Measurements from ENCODE around the gene GCC2. TPM values are rescaled to one million over a fixed set of nuclear protein-coding genes. Genes with fewer than 3 reads are reported as not detected.

The GCC2 gene
- total and polyA plus RNA-seq, 2 of the 13 experiments (the other 11 are each of a cell fraction or from before 2014, with no cell fraction given) = 17.6 to 22.5 TPM

DNA sequence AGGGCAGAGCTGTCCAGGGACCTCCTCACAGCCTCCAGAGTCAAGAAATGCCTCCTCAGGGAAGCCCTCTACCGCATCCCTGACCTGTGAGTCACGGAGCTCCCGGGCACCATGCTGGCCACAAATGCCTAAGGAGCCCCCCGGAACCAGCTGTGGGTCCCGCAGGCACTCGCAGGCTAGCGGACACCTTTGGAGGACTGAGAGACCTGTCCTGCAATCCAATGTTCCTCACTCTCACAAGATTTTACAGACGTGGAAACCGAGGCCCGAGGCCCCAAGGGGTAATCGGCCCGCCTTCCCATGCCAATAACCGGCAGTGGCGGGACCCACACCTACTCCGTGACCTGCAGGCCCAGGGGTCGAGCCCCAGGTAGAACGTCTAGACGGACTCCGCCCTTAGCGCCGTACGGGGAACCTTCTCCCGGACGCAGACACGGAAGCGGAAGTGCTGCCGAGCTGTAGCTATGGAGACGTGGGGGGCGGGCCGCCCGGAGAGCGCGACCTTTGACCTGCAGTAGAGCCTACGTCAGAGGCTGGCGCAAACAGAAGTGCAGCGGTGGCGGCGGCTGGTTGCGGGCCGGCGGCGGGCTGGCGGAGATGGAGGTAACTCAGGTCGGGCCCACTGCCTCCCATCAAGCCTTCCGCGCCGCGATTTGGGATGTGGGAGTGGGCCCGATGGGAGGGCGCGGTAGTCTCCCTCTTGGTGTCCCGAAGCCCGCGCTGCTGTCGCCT is at the start of gene GCC2 (continued):
- TF ChIP-seq, protein P1, sequence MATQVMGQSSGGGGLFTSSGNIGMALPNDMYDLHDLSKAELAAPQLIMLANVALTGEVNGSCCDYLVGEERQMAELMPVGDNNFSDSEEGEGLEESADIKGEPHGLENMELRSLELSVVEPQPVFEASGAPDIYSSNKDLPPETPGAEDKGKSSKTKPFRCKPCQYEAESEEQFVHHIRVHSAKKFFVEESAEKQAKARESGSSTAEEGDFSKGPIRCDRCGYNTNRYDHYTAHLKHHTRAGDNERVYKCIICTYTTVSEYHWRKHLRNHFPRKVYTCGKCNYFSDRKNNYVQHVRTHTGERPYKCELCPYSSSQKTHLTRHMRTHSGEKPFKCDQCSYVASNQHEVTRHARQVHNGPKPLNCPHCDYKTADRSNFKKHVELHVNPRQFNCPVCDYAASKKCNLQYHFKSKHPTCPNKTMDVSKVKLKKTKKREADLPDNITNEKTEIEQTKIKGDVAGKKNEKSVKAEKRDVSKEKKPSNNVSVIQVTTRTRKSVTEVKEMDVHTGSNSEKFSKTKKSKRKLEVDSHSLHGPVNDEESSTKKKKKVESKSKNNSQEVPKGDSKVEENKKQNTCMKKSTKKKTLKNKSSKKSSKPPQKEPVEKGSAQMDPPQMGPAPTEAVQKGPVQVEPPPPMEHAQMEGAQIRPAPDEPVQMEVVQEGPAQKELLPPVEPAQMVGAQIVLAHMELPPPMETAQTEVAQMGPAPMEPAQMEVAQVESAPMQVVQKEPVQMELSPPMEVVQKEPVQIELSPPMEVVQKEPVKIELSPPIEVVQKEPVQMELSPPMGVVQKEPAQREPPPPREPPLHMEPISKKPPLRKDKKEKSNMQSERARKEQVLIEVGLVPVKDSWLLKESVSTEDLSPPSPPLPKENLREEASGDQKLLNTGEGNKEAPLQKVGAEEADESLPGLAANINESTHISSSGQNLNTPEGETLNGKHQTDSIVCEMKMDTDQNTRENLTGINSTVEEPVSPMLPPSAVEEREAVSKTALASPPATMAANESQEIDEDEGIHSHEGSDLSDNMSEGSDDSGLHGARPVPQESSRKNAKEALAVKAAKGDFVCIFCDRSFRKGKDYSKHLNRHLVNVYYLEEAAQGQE (IDR thresholded peaks at IDR 0.05; ENCODE audit: borderline replicate concordance in 1 of 2, low read depth in 1 of 2, low read length in 2 of 2) = no peak
- TF ChIP-seq CBX1 (IDR thresholded peaks at IDR 0.05; ENCODE audit: low read depth) (peak; percentile 60), ZSCAN22 (CRISPR knock-in tag; IDR thresholded peaks at IDR 0.05) (no peak), MATR3 (CRISPR knock-in tag; IDR thresholded peaks at IDR 0.05) (no peak), GABPA (IDR thresholded peaks at IDR 0.05; ENCODE audit: low read depth, low read length) (peak; percentile 96), GABPA (CRISPR knock-in tag; IDR thresholded peaks at IDR 0.05; ENCODE audit: low read depth) (peak; percentile 98), JUND (CRISPR knock-in tag; IDR thresholded peaks at IDR 0.05) (peak; percentile 76), ZNF570 (CRISPR knock-in tag; IDR thresholded peaks at IDR 0.05; ENCODE audit: borderline replicate concordance) (no peak), ZNF251 (CRISPR knock-in tag; IDR thresholded peaks at IDR 0.05) (no peak), FOXA3 (CRISPR knock-in tag; IDR thresholded peaks at IDR 0.05) (peak; percentile 50; the same call in 1 of the 2 replicates), NKX3-1 (CRISPR knock-in tag; IDR thresholded peaks at IDR 0.05) (peak; percentile 79; the same call in 1 of the 2 replicates), ZNF572 (CRISPR knock-in tag; IDR thresholded peaks at IDR 0.05) (0 out of 2 replicates have a peak, but pooled peaks have one; percentile 16), REL (CRISPR knock-in tag; conservative IDR thresholded peaks at IDR 0.05) (peak; percentile 91), NFE2L1 (CRISPR knock-in tag; IDR thresholded peaks at IDR 0.05; ENCODE audit: borderline replicate concordance) (no peak), CHD2 (IDR thresholded peaks at IDR 0.05; ENCODE audit: low read depth, low read length) (peak; percentile 58)
- TF ChIP-seq, protein P2, sequence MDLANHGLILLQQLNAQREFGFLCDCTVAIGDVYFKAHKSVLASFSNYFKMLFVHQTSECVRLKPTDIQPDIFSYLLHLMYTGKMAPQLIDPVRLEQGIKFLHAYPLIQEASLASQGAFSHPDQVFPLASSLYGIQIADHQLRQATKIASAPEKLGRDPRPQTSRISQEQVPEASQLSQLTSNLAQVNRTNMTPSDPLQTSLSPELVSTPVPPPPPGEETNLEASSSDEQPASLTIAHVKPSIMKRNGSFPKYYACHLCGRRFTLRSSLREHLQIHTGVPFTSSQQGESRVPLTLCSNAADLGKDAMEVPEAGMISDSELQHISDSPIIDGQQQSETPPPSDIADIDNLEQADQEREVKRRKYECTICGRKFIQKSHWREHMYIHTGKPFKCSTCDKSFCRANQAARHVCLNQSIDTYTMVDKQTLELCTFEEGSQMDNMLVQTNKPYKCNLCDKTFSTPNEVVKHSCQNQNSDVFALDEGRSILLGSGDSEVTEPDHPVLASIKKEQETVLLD (CRISPR knock-in tag; IDR thresholded peaks at IDR 0.05; ENCODE audit: low read depth) = peak; percentile 90
- TF ChIP-seq, protein P3, sequence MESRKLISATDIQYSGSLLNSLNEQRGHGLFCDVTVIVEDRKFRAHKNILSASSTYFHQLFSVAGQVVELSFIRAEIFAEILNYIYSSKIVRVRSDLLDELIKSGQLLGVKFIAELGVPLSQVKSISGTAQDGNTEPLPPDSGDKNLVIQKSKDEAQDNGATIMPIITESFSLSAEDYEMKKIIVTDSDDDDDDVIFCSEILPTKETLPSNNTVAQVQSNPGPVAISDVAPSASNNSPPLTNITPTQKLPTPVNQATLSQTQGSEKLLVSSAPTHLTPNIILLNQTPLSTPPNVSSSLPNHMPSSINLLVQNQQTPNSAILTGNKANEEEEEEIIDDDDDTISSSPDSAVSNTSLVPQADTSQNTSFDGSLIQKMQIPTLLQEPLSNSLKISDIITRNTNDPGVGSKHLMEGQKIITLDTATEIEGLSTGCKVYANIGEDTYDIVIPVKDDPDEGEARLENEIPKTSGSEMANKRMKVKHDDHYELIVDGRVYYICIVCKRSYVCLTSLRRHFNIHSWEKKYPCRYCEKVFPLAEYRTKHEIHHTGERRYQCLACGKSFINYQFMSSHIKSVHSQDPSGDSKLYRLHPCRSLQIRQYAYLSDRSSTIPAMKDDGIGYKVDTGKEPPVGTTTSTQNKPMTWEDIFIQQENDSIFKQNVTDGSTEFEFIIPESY (CRISPR knock-in tag; IDR thresholded peaks at IDR 0.05) = no peak; the same call in 1 of the 2 replicates
- TF ChIP-seq, protein P4, sequence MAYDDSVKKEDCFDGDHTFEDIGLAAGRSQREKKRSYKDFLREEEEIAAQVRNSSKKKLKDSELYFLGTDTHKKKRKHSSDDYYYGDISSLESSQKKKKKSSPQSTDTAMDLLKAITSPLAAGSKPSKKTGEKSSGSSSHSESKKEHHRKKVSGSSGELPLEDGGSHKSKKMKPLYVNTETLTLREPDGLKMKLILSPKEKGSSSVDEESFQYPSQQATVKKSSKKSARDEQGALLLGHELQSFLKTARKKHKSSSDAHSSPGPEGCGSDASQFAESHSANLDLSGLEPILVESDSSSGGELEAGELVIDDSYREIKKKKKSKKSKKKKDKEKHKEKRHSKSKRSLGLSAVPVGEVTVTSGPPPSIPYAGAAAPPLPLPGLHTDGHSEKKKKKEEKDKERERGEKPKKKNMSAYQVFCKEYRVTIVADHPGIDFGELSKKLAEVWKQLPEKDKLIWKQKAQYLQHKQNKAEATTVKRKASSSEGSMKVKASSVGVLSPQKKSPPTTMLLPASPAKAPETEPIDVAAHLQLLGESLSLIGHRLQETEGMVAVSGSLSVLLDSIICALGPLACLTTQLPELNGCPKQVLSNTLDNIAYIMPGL (CRISPR knock-in tag; IDR thresholded peaks at IDR 0.05; ENCODE audit: borderline replicate concordance in 1 of 2, low read depth in 1 of 2) = peak; percentile 86 to 97
- TF ChIP-seq, protein P5, sequence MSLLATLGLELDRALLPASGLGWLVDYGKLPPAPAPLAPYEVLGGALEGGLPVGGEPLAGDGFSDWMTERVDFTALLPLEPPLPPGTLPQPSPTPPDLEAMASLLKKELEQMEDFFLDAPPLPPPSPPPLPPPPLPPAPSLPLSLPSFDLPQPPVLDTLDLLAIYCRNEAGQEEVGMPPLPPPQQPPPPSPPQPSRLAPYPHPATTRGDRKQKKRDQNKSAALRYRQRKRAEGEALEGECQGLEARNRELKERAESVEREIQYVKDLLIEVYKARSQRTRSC (CRISPR knock-in tag; IDR thresholded peaks at IDR 0.05; ENCODE audit: low read depth) = no peak
